Adrenal gland (tissue), 12 donors: ENCODE data around the gene COL5A1. TPM values are rescaled to one million over a fixed set of nuclear protein-coding genes. Genes with fewer than 3 reads are reported as not detected.

ENCODE experiments used
- DNase-seq, 7 donors: peaks; one replicate each; pipeline ENCODE4 v3.0.0-alpha.2; 2019 to 2020
- H3K27ac ChIP-seq, 5 donors: fragments of 200-600 bp; sonication (generic) in 4 of 5; 1 replicate in 3 of 5; 2 replicates in 2 of 5; pipeline versions ENCODE4 v1.5.1 to v1.8.0; 2016 to 2020; ENCODE audit warnings: mild to moderate bottlenecking in 1 of 5
- H3K27me3 ChIP-seq: fragments of 200-600 bp; 2 replicates; pipeline ENCODE4 v1.8.0; 2021
- H3K36me3 ChIP-seq, 2 donors: fragments of 200-600 bp; replicated peaks in 1 of 2; 1 replicate in 1 of 2; 2 replicates in 1 of 2; pipeline versions ENCODE4 v1.5.1 to v1.8.0; 2018 to 2022
- H3K4me1 ChIP-seq, 2 donors: fragments of 200-600 bp; replicated peaks in 1 of 2; 1 replicate in 1 of 2; 2 replicates in 1 of 2; pipeline versions ENCODE4 v1.5.1 to v1.8.0; 2018 to 2021
- H3K4me3 ChIP-seq, 4 donors: fragments of 200-600 bp; sonication (generic) in 3 of 4; one replicate each; pipeline ENCODE4 v1.5.1; 2016 to 2018
- H3K9me3 ChIP-seq, 3 donors: fragments of 200-600 bp; sonication (generic) in 1 of 3; replicated peaks in 1 of 3; 1 replicate in 2 of 3; 2 replicates in 1 of 3; pipeline versions ENCODE4 v1.5.1 to v1.8.0; 2016 to 2021
- CTCF ChIP-seq, 6 experiments: fragments of 450-650 bp in 4 of 6; fragments of 200-600 bp in 2 of 6; sonication (generic) in 1 of 6; IDR thresholded peaks; 1 replicate in 5 of 6; 2 replicates in 1 of 6; pipeline versions ENCODE4 v1.5.1 to v1.8.0; 2016 to 2021; ENCODE audit warnings: antibody characterized with exemption in 6 of 6, mild to moderate bottlenecking in 2 of 6, moderate library complexity in 1 of 6
- POLR2A ChIP-seq, 2 donors: fragments of 450-650 bp; IDR thresholded peaks; one replicate each; pipeline ENCODE4 v1.6.1; 2017; ENCODE audit warnings: antibody characterized with exemption in 2 of 2, mild to moderate bottlenecking in 2 of 2, moderate library complexity in 1 of 2
- WGBS, 4 donors: extraction: QIAGEN DNeasy Blood & Tissue Kit in 2 of 4; methylation state at CpG; one replicate each; pipeline versions ENCODE4 v1.1.5 to v1.1.7; 2013 to 2017; 5-methylcytosine and 5-hydroxymethylcytosine counted together
- intact Hi-C, 2 donors: fragments of 100-400 bp; cut with DNase I; formaldehyde crosslinking; loops; one replicate each; pipeline versions ENCODE4 v1.14.1 to v1.15.0; 2022 to 2023
- polyA plus RNA-seq, 3 donors: library from polyadenylated mRNA; stranded (reverse); fragments of 200-250 nt in 2 of 3; fragments of 350-450 nt in 1 of 3; fragmentation: Illumina TruSeq in 1 of 3; extraction: RNeasy Lipid Tissue Mini Kit (QIAGEN cat#74804) in 1 of 3; gene quantifications; one replicate each; pipeline ENCODE4 v1.2.3, GENCODE V29; 2013 to 2014
- total RNA-seq, 9 donors: library from RNA; depleted of rRNA in 4 of 9; stranded (reverse); fragments of >200 nt in 4 of 9; fragments of 120-200 nt in 1 of 9; fragmentation: NEBNext Ultra II Directional in 1 of 9; extraction: Animal tissue kit (Norgen Biotek cat#: 25700) in 1 of 9; gene quantifications; one replicate each; pipeline versions ENCODE4 v1.1.0 to v1.2.4, GENCODE V29; 2013 to 2023
- donor health status: healthy with polysubstance abuse.
- donor health status: Bipolar disorder and iron deficiency.
- donor health status: DM: yes; HTN: yes; CAD: no.
- donor health status: DM: no; HTN: no; CAD: no.
- donor health status: DM: no; HTN: no; CAD: no.
- donor health status: DM: yes; HTN: yes; CAD: no.

Gene COL5A1
- total and polyA plus RNA-seq, 12 donors: 3.5 to 45.5 (median 29.3) TPM

GRCh38 chr9:134794663-134795370 lies 153.2 kb downstream of the COL5A1 start:
- intact Hi-C loops: no loop called here
- Histone ChIP-seq H3K27me3 (no peaks in the 10 kb centered on the region), H3K4me1 (no peaks in the 10 kb centered on the region), H3K36me3 (peaks cover 0 to 11% of the 10 kb centered on the region in 2 donors), H3K27ac (no peak overlapping the region), H3K4me3 (no peak overlapping the region), H3K9me3 (no peaks in the 10 kb centered on the region)
- no peak for DNase-seq
- TF ChIP-seq POLR2A (IDR thresholded peaks at IDR 0.05) (no peak), CTCF (IDR thresholded peaks at IDR 0.05) (no peak)
- WGBS, 4 donors: 86 to 91% (median 89%) methylated on average over 19 to 20 of the region's 20 CpGs

DNA sequence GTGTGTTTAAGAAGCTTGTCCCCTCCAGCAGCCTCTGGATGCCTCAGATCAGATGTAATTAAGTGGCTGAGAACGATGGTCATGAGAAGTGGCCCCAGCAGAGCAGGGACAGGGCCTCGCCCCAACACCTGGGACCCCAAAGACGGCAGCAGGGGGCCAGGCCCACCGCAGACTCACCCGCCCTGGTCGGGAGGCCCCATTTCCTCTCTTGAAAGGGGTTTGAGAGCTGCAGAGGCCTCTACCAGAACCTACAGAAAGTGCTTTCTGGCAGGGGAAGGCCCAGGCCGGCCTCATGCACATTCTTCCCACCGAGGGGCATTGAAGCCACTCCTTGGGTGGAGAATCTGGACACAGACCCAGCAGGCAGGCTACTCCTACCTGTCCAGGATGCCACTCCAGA lies 153.8 kb downstream of the COL5A1 start:
- Histone ChIP-seq H3K4me1 (no peaks in the 10 kb centered on the region), H3K27ac (no peak overlapping the region), H3K4me3 (no peak overlapping the region), H3K9me3 (no peaks in the 10 kb centered on the region), H3K36me3 (peaks cover 0 to 11% of the 10 kb centered on the region in 2 donors), H3K27me3 (no peaks in the 10 kb centered on the region)
- 64 to 87% (median 70%) methylated on average over 5 to 8 of the region's 8 CpGs for WGBS, 4 donors
- no peak for DNase-seq
- TF ChIP-seq CTCF (IDR thresholded peaks at IDR 0.05) (no peak), POLR2A (IDR thresholded peaks at IDR 0.05) (no peak)
- intact Hi-C loops: no loop called here

DNA sequence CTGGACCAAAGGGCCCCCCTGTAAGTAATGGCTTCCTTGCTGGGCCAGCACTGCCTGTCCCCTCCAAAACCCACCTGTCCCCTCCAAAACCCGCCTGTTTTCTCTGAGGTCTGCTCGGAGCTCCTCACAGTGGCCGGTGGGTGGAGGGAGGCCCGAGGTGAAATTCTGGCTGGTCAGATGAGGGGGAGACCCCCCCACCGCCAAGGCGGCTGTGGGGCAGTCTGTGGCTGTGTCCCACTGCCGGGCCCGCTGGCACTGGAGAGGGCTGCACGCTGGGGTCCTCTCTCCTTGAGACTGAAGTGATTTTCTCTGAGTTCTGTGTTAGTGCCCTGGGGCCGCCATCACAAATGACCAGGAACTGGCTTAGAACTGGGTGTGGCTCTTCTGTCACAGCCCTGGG lies 155.3 kb downstream of the COL5A1 start:
- no peaks in the 10 kb centered on the region for H3K9me3 ChIP-seq
- no peak overlapping the region for H3K4me3 ChIP-seq
- 71 to 100% (median 86%) methylated on average over 3 to 10 of the region's 10 CpGs for WGBS, 4 donors
- no peaks in the 10 kb centered on the region for H3K27me3 ChIP-seq
- H3K36me3 ChIP-seq: peaks cover 0 to 7% of the 10 kb centered on the region in 2 donors
- H3K4me1 ChIP-seq: no peaks in the 10 kb centered on the region
- TF ChIP-seq POLR2A (IDR thresholded peaks at IDR 0.05) (no peak), CTCF (IDR thresholded peaks at IDR 0.05) (no peak)
- no peak for DNase-seq
- no peak overlapping the region for H3K27ac ChIP-seq
- intact Hi-C loops: no loop called here

- Histone ChIP-seq H3K4me1 (no peaks in the 10 kb centered on the region), H3K27me3 (no peaks in the 10 kb centered on the region), H3K4me3 (no peak overlapping the region), H3K27ac (no peak overlapping the region), H3K36me3 (peaks cover 0 to 20% of the 10 kb centered on the region in 2 donors), H3K9me3 (no peaks in the 10 kb centered on the region)
- 85 to 95% (median 91%) methylated on average over 25 of the region's 25 CpGs for WGBS, 4 donors
- TF ChIP-seq POLR2A (IDR thresholded peaks at IDR 0.05) (no peak), CTCF (IDR thresholded peaks at IDR 0.05) (no peak)
- intact Hi-C loops: no loop called here
- DNase-seq: no peak
Observed at GRCh38 chr9:134800791-134801339, 159.3 kb downstream of the COL5A1 start.
